ENCODE measurements around the gene KMT2E.

KMT2E gene

GRCh38 chr7:105009667-105010503 is 4.1 kb upstream of the KMT2E start:
- no peak for DNase-seq (ENCODE audit: low read depth)

GRCh38 chr7:105010504-105011130 is 3.4 kb upstream of the KMT2E start:
- DNase-seq (ENCODE audit: low read depth) = no peak

GRCh38 chr7:105011141-105011830 is 2.7 kb upstream of the KMT2E start:
- DNase-seq (ENCODE audit: low read depth) = no peak

- no peak for DNase-seq (ENCODE audit: low read depth)
Measured at GRCh38 chr7:105011831-105012502, 2.0 kb upstream of the KMT2E start.

- peak; percentile 97 for DNase-seq (ENCODE audit: low read depth)
Measured at GRCh38 chr7:105012503-105013220, 1.3 kb upstream of the KMT2E start.

GRCh38 chr7:105013221-105013815 is 687 bp upstream of the KMT2E start:
- DNase-seq (ENCODE audit: low read depth) = peak; percentile 80

- DNase-seq (ENCODE audit: low read depth) = no peak
Measured at GRCh38 chr7:105014693-105015389, 836 bp downstream of the KMT2E start.

GRCh38 chr7:105015390-105015965 is 1.5 kb downstream of the KMT2E start:
- no peak for DNase-seq (ENCODE audit: low read depth)

- DNase-seq (ENCODE audit: low read depth) = no peak
Measured at GRCh38 chr7:105016068-105016708, 2.2 kb downstream of the KMT2E start.

- DNase-seq (ENCODE audit: low read depth) = no peak
Measured at GRCh38 chr7:105016709-105017656, 3.0 kb downstream of the KMT2E start.

GRCh38 chr7:105017657-105018365 is 3.8 kb downstream of the KMT2E start:
- DNase-seq (ENCODE audit: low read depth) = no peak

- no peak for DNase-seq (ENCODE audit: low read depth)
Measured at GRCh38 chr7:105019269-105019668, 5.3 kb downstream of the KMT2E start.

- DNase-seq (ENCODE audit: low read depth) = no peak
Measured at GRCh38 chr7:105020926-105021325, 6.9 kb downstream of the KMT2E start.

GRCh38 chr7:105021352-105021751 is 7.3 kb downstream of the KMT2E start:
- DNase-seq (ENCODE audit: low read depth) = no peak

GRCh38 chr7:105021967-105022366 is 8.0 kb downstream of the KMT2E start:
- no peak for DNase-seq (ENCODE audit: low read depth)

- DNase-seq (ENCODE audit: low read depth) = no peak
Measured at GRCh38 chr7:105022458-105022857, 8.5 kb downstream of the KMT2E start.

GRCh38 chr7:105024734-105025133 is 10.7 kb downstream of the KMT2E start:
- no peak for DNase-seq (ENCODE audit: low read depth)

GRCh38 chr7:105026750-105027149 is 12.7 kb downstream of the KMT2E start:
- DNase-seq (ENCODE audit: low read depth) = no peak

Measured in CMK (cell line).